Ishikawa (cell line): ENCODE data around the gene ADCY4.

ENCODE experiments used
- CEBPB ChIP-seq: IDR thresholded peaks from 2 replicates; pipeline ENCODE4 v1.6.1; 2012
- CREB1 ChIP-seq: IDR thresholded peaks from 2 replicates; pipeline ENCODE4 v1.6.1; 2012; ENCODE audit warnings: low read depth
- EGR1 ChIP-seq: IDR thresholded peaks from 2 replicates; pipeline ENCODE4 v1.6.1; 2012
- EP300 ChIP-seq: IDR thresholded peaks from 2 replicates; pipeline ENCODE4 v1.6.1; 2012; ENCODE audit warnings: borderline replicate concordance
- FOXM1 ChIP-seq: IDR thresholded peaks from 2 replicates; pipeline ENCODE4 v1.6.1; 2012; ENCODE audit warnings: low read depth, borderline replicate concordance
- MAX ChIP-seq: IDR thresholded peaks from 2 replicates; pipeline ENCODE4 v1.6.1; 2012
- NFIC ChIP-seq: IDR thresholded peaks from 2 replicates; pipeline ENCODE4 v1.6.1; 2012
- RAD21 ChIP-seq: IDR thresholded peaks from 2 replicates; pipeline ENCODE4 v1.6.1; 2012; ENCODE audit warnings: low read depth
- REST ChIP-seq: IDR thresholded peaks from 2 replicates; pipeline ENCODE4 v1.6.1; 2012; ENCODE audit warnings: low read depth, mild to moderate bottlenecking
- TAF1 ChIP-seq: IDR thresholded peaks from 2 replicates; pipeline ENCODE4 v1.6.1; 2012; ENCODE audit warnings: low read depth, mild to moderate bottlenecking
- TCF12 ChIP-seq: IDR thresholded peaks from 2 replicates; pipeline ENCODE4 v1.6.1; 2012; ENCODE audit warnings: low read depth
- TEAD4 ChIP-seq: IDR thresholded peaks from 2 replicates; pipeline ENCODE4 v1.6.1; 2012
- USF1 ChIP-seq: IDR thresholded peaks from 2 replicates; pipeline ENCODE4 v1.6.1; 2012
- YY1 ChIP-seq: IDR thresholded peaks from 2 replicates; pipeline ENCODE4 v1.6.1; 2012; ENCODE audit warnings: low read depth
- ZBTB7A ChIP-seq: IDR thresholded peaks from 2 replicates; pipeline ENCODE4 v1.6.1; 2012; ENCODE audit warnings: low read depth

ADCY4 gene

GRCh38 chr14:24378327-24378726 is 43.5 kb upstream of the ADCY4 start:
- TF ChIP-seq EGR1, result no peak
- TF ChIP-seq FOXM1, result no peak
- TF ChIP-seq TCF12, result no peak
- TF ChIP-seq EP300, result no peak
- no peak for TF ChIP-seq CREB1
- TF ChIP-seq CEBPB, result no peak
- TF ChIP-seq TAF1, result no peak
- TF ChIP-seq NFIC, result no peak

- TF ChIP-seq MAX (no peak), NFIC (no peak), TCF12 (no peak), FOXM1 (no peak), TAF1 (no peak), CEBPB (no peak)
Observed at GRCh38 chr14:24377657-24378056, 42.8 kb upstream of the ADCY4 start.

- TF ChIP-seq CREB1 (no peak), EP300 (no peak)
Observed at GRCh38 chr14:24377126-24377525, 42.3 kb upstream of the ADCY4 start.

- TF ChIP-seq NFIC (no peak), REST (no peak), MAX (no peak), TAF1 (no peak), ZBTB7A (no peak), CEBPB (no peak), CREB1 (no peak), TEAD4 (no peak), FOXM1 (no peak), RAD21 (no peak), YY1 (no peak)
Observed at GRCh38 chr14:24376448-24377070, 41.7 kb upstream of the ADCY4 start.

GRCh38 chr14:24372701-24373416 is 38.0 kb upstream of the ADCY4 start:
- TF ChIP-seq YY1 (no peak), TEAD4 (no peak), EGR1 (no peak), MAX (no peak), RAD21 (no peak), USF1 (no peak), FOXM1 (no peak), EP300 (no peak)

- no peak for TF ChIP-seq CEBPB
- no peak for TF ChIP-seq EGR1
- TF ChIP-seq TCF12, result no peak
- no peak for TF ChIP-seq ZBTB7A
- TF ChIP-seq EP300, result no peak
- TF ChIP-seq FOXM1, result no peak
- TF ChIP-seq NFIC, result no peak
- TF ChIP-seq CREB1, result no peak
- TF ChIP-seq TEAD4, result no peak
- TF ChIP-seq RAD21, result no peak
- no peak for TF ChIP-seq USF1
- no peak for TF ChIP-seq REST
- no peak for TF ChIP-seq MAX
- no peak for TF ChIP-seq YY1
- TF ChIP-seq TAF1, result no peak
Observed at GRCh38 chr14:24370748-24371147, 35.9 kb upstream of the ADCY4 start.
